Bronchial epithelial cell (primary cell): ENCODE measurements around the gene WDR37. TPM values are rescaled to one million over a fixed set of nuclear protein-coding genes. Genes with fewer than 3 reads are reported as not detected.

Experiments
- DNase-seq: peaks from one replicate; pipeline ENCODE4 v3.0.0-alpha.2; 2010; ENCODE audit warnings: low read depth
- FAIRE-seq: peaks from 2 replicates; lab custom pipeline; 2011; peaks lifted over from hg19 to GRCh38; lab: Jason Lieb, UNC
- H3K27me3 ChIP-seq: 2 replicates; pipeline ENCODE4 v1.5.1; 2011; ENCODE audit warnings: low read length; ENCODE audit not compliant: control insufficient read depth, insufficient read depth
- H3K36me3 ChIP-seq: 2 replicates; pipeline ENCODE4 v1.5.1; 2011; ENCODE audit warnings: low read length; ENCODE audit not compliant: control insufficient read depth, insufficient read depth
- H3K4me3 ChIP-seq: 2 replicates; pipeline ENCODE4 v1.5.1; 2011; ENCODE audit warnings: mild to moderate bottlenecking, low read depth, low read length, control low read depth
- CTCF ChIP-seq: IDR thresholded peaks from 2 replicates; pipeline ENCODE4 v1.5.1; 2011; ENCODE audit warnings: mild to moderate bottlenecking, moderate library complexity, low read length, control low read depth, inconsistent platforms; ENCODE audit not compliant: insufficient read depth, severe bottlenecking
- total RNA-seq: library from RNA; depleted of rRNA; stranded (reverse); fragments of >200 nt; gene quantifications from 2 replicates; pipeline ENCODE4 v1.2.1, GENCODE V29; 2014

WDR37 gene
- total RNA-seq, 1 donor from 2014 or later = 11.1 TPM

GRCh38 chr10:1137499-1138163 lies 81.4 kb downstream of the WDR37 start:
- Histone ChIP-seq H3K27me3 (no peaks in the 10 kb centered on the region), H3K36me3 (no peaks in the 10 kb centered on the region), H3K4me3 (no peak overlapping the region)
- DNase-seq (no peak), FAIRE-seq (no peak)
- TF ChIP-seq CTCF = no peak

GRCh38 chr10:1138529-1138928 lies 82.3 kb downstream of the WDR37 start:
- FAIRE-seq (no peak), DNase-seq (no peak)
- Histone ChIP-seq H3K27me3 (no peaks in the 10 kb centered on the region), H3K4me3 (no peak overlapping the region), H3K36me3 (no peaks in the 10 kb centered on the region)
- no peak for TF ChIP-seq CTCF

- H3K36me3 ChIP-seq = no peaks in the 10 kb centered on the region
- TF ChIP-seq CTCF = no peak
- FAIRE-seq (no peak), DNase-seq (no peak)
- no peaks in the 10 kb centered on the region for H3K27me3 ChIP-seq
- H3K4me3 ChIP-seq = no peak overlapping the region
Measured at GRCh38 chr10:1141261-1141660, 85.1 kb downstream of the WDR37 start.

DNA sequence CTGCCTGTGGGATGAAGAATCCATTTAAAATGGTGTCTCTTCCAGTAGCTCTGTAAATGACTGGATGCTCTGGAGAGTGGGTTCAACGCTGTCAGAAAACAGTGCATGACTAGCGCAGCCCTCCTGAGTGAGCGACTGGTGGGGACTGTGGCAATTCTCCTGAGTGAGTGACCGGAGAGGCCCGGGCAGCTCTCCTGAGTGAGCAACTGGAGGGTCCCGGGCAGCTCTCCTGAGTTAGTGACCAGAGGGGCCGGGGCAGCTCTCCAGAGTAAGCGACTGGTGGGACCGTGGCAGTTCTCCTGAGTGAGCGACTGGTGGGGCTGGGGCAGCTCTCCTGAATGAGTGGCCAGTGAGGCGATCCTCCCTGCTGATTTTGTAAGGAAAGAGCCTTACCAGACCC lies 85.5 kb downstream of the WDR37 start:
- Histone ChIP-seq H3K4me3 (no peak overlapping the region), H3K27me3 (no peaks in the 10 kb centered on the region), H3K36me3 (no peaks in the 10 kb centered on the region)
- DNase-seq (no peak), FAIRE-seq (no peak)
- TF ChIP-seq CTCF = no peak

GRCh38 chr10:1142596-1142995 lies 86.4 kb downstream of the WDR37 start:
- no peaks in the 10 kb centered on the region for H3K27me3 ChIP-seq
- peak; percentile 18 for TF ChIP-seq CTCF
- H3K36me3 ChIP-seq = no peaks in the 10 kb centered on the region
- DNase-seq = no peak
- FAIRE-seq = no peak
- no peak overlapping the region for H3K4me3 ChIP-seq

DNA sequence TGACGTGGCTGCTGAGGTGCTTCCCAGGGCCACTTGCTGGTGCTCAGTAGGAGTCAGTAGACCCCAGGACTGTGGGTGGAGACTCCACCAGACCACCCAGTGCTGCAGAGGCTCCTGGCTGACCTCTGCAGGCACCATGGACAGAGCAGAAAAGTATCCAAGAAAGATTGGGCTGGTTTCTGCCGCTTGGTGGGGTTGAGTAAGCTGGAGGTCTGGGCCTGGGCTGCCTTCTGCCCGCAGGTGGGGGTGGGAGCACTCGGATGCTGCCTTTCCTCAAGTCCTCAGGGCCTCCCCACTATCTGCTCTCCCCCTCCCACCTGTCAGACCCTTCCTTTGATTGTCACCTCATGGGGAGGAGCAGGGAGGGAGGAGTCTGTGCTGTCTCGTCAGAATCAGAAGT lies 91.6 kb downstream of the WDR37 start:
- H3K27me3 ChIP-seq = no peaks in the 10 kb centered on the region
- DNase-seq = no peak
- H3K36me3 ChIP-seq = no peaks in the 10 kb centered on the region
- FAIRE-seq = no peak
- no peak overlapping the region for H3K4me3 ChIP-seq
- no peak for TF ChIP-seq CTCF
